PC-3 (cell line): ENCODE measurements around the gene VWDE. TPM values are rescaled to one million over a fixed set of nuclear protein-coding genes. Genes with fewer than 3 reads are reported as not detected.
A peak's percentile ranks its signal among the peaks of the same experiment; 100 is the strongest.

Experiments
- ATAC-seq: fragments of 200-7000 bp; cut with Tn5 transposase; 2 replicates; pipeline ENCODE4 v1.9.1; 2020; ENCODE audit warnings: mild to moderate bottlenecking, moderate library complexity
- BruUV-seq: library from RNA; stranded (reverse); fragments of 400-500 nt; replicated peaks from 2 replicates; lab custom pipeline; 2021; lab: Mats Ljungman, UMichigan
- CTCF ChIA-PET: fragments of 300-600 bp; sonication (Branson Sonifier 250); formaldehyde crosslinking; loops from one replicate; lab custom pipeline; 2022; ENCODE audit warnings: antibody characterized with exemption; lab: Charles Lee
- POLR2A ChIA-PET: fragments of 300-600 bp; sonication (Branson Sonifier 250); formaldehyde crosslinking; loops from one replicate; lab custom pipeline; 2022; ENCODE audit warnings: antibody characterized with exemption; ENCODE audit not compliant: unreplicated experiment; lab: Charles Lee
- DNase-seq: peaks from one replicate; pipeline ENCODE4 v3.0.0-alpha.2; 2015
- H2AFZ ChIP-seq: fragments of 300-600 bp; sonication (generic); 2 replicates; pipeline ENCODE4 v1.6.0; 2016; ENCODE audit warnings: antibody characterized with exemption, low read length
- H3F3A ChIP-seq: fragments of 300-600 bp; sonication (generic); one replicate; pipeline ENCODE4 v1.6.0; 2017; ENCODE audit warnings: antibody characterized with exemption, low read length, control low read depth, mild to moderate bottlenecking; ENCODE audit not compliant: unreplicated experiment
- H3K27ac ChIP-seq: fragments of 300-600 bp; sonication (generic); 2 replicates; pipeline ENCODE4 v1.5.1; 2016; ENCODE audit warnings: mild to moderate bottlenecking, low read length
- H3K27me3 ChIP-seq: fragments of 300-600 bp; sonication (generic); 2 replicates; pipeline ENCODE4 v1.6.1; 2016; ENCODE audit warnings: low read length, mixed read lengths
- H3K36me3 ChIP-seq: fragments of 300-600 bp; sonication (generic); 2 replicates; pipeline ENCODE4 v1.6.1; 2016; ENCODE audit warnings: low read depth, mixed run types, low read length, mixed read lengths
- H3K4me1 ChIP-seq: fragments of 300-600 bp; sonication (generic); 2 replicates; pipeline ENCODE4 v1.5.1; 2016; ENCODE audit warnings: low read length; ENCODE audit not compliant: insufficient read depth
- H3K4me2 ChIP-seq: fragments of 300-600 bp; sonication (generic); 2 replicates; pipeline ENCODE4 v1.6.0; 2016; ENCODE audit warnings: low read length
- H3K4me3 ChIP-seq: fragments of 300-600 bp; sonication (generic); 2 replicates; pipeline ENCODE4 v1.5.1; 2016; ENCODE audit warnings: mild to moderate bottlenecking, low read length, mixed read lengths
- H3K79me2 ChIP-seq: fragments of 300-600 bp; sonication (generic); 2 replicates; pipeline ENCODE4 v1.6.1; 2017; ENCODE audit warnings: low read length, mixed read lengths
- H3K9ac ChIP-seq: fragments of 300-600 bp; sonication (generic); 2 replicates; pipeline ENCODE4 v1.6.0; 2016; ENCODE audit warnings: mild to moderate bottlenecking, low read length
- H3K9me2 ChIP-seq: fragments of 300-600 bp; sonication (generic); replicated peaks from 2 replicates; pipeline ENCODE4 v1.6.1; 2016; ENCODE audit warnings: mixed run types, low read length, mixed read lengths
- H3K9me3 ChIP-seq: fragments of 300-600 bp; sonication (generic); 2 replicates; pipeline ENCODE4 v1.6.1; 2016; ENCODE audit warnings: low read length, mixed read lengths
- H4K20me1 ChIP-seq: fragments of 300-600 bp; sonication (generic); 2 replicates; pipeline ENCODE4 v1.6.1; 2016; ENCODE audit warnings: low read length, mixed read lengths
- CTCF ChIP-seq: fragments of 300-600 bp; sonication (generic); conservative IDR thresholded peaks from 2 replicates; pipeline ENCODE4 v1.5.1; 2017; ENCODE audit warnings: antibody characterized with exemption, low read depth, mild to moderate bottlenecking, low read length
- EZH2 ChIP-seq: fragments of 300-600 bp; sonication (generic); IDR thresholded peaks from one replicate; pipeline ENCODE4 v1.6.1; 2017; ENCODE audit warnings: antibody characterized with exemption, mild to moderate bottlenecking, low read length; ENCODE audit not compliant: unreplicated experiment
- EZH2phosphoT487 ChIP-seq: fragments of 300-600 bp; sonication (generic); IDR thresholded peaks from 2 replicates; pipeline ENCODE4 v1.6.1; 2018; ENCODE audit warnings: mild to moderate bottlenecking, antibody characterized with exemption, low read length, borderline replicate concordance
- intact Hi-C: fragments of 100-400 bp; cut with micrococcal nuclease; formaldehyde crosslinking; loops from 2 replicates; pipeline ENCODE4 v1.9.0; 2023
- total RNA-seq: library from RNA; depleted of rRNA; stranded (reverse); fragments of >200 nt; gene quantifications from 2 replicates; pipeline ENCODE4 v1.2.3, GENCODE V29; 2014

VWDE gene
- total RNA-seq, 1 experiment from 2014 or later, result 7.7 TPM

- ChIA-PET CTCF (interaction anchor here (0.6 to 1.6 kb wide), 10 partner anchors 38 to 492 kb away, joined by 3 to 12 read pairs (median 6); partner anchors contain the start of gene TMEM106B), POLR2A (interaction anchor here (0.5 to 0.6 kb wide), 2 partner anchors 103 to 215 kb away, joined by 3 read pairs; no protein-coding TSS in a partner anchor)
- Histone ChIP-seq H3F3A (no peaks in the 10 kb centered on the region), H3K79me2 (no peaks in the 10 kb centered on the region), H3K4me3 (no peak overlapping the region), H3K9me3 (no peaks in the 10 kb centered on the region), H3K9me2 (no peaks in the 10 kb centered on the region), H2AFZ (no peak overlapping the region), H3K27ac (no peak overlapping the region), H3K4me1 (peaks cover 12% of the 10 kb centered on the region), H3K36me3 (no peaks in the 10 kb centered on the region), H4K20me1 (no peaks in the 10 kb centered on the region), H3K27me3 (no peaks in the 10 kb centered on the region), H3K9ac (no peak overlapping the region), H3K4me2 (no peak overlapping the region)
- intact Hi-C loops, result loop anchor here (1.0 to 10.0 kb wide), 9 partner anchors 78 to 950 kb away; partner anchors contain the start of gene TMEM106B
- BruUV-seq, result no TSS peak
- DNase-seq, result peak; percentile 56
- TF ChIP-seq CTCF (peak; percentile 86), EZH2phosphoT487 (no peak)
- peak; percentile 57 for ATAC-seq
Measured at GRCh38 chr7:12322284-12322902, 81.3 kb downstream of the VWDE start.

- H3F3A ChIP-seq, result no peaks in the 10 kb centered on the region
- H3K4me3 ChIP-seq, result no peak overlapping the region
- no peak for ATAC-seq
- no peak overlapping the region for H3K9ac ChIP-seq
- no peak overlapping the region for H3K4me2 ChIP-seq
- no peak overlapping the region for H2AFZ ChIP-seq
- H3K4me1 ChIP-seq, result peaks cover 12% of the 10 kb centered on the region
- BruUV-seq, result no TSS peak
- H3K9me3 ChIP-seq, result no peaks in the 10 kb centered on the region
- ChIA-PET POLR2A (no interaction called here), CTCF (no interaction called here)
- no peaks in the 10 kb centered on the region for H3K36me3 ChIP-seq
- no peaks in the 10 kb centered on the region for H4K20me1 ChIP-seq
- no peak for DNase-seq
- H3K27ac ChIP-seq, result no peak overlapping the region
- intact Hi-C loops, result loop anchor here (10.0 kb wide), 1 partner anchor 396 kb away; no protein-coding TSS in a partner anchor
- H3K27me3 ChIP-seq, result no peaks in the 10 kb centered on the region
- no peaks in the 10 kb centered on the region for H3K9me2 ChIP-seq
- H3K79me2 ChIP-seq, result no peaks in the 10 kb centered on the region
- no peak for TF ChIP-seq EZH2
- TF ChIP-seq EZH2phosphoT487, result no peak
- no peak for TF ChIP-seq CTCF
Measured at GRCh38 chr7:12320987-12321647, 82.5 kb downstream of the VWDE start.
